Activated CD4-positive, alpha-beta T cell treated with anti-CD3 and anti-CD28 coated beads for 48 hours (primary cell): Measurements from ENCODE around the gene ACAA2.
"Not testable (repeated sequence)": the region's sequence is repeated elsewhere in the genome, so short reads cannot be mapped to it uniquely, and the experiment has no call there.

Experiments
- DNase-seq: peaks from one replicate; pipeline ENCODE4 v3.0.0-alpha.2; 2020

The ACAA2 gene

DNA sequence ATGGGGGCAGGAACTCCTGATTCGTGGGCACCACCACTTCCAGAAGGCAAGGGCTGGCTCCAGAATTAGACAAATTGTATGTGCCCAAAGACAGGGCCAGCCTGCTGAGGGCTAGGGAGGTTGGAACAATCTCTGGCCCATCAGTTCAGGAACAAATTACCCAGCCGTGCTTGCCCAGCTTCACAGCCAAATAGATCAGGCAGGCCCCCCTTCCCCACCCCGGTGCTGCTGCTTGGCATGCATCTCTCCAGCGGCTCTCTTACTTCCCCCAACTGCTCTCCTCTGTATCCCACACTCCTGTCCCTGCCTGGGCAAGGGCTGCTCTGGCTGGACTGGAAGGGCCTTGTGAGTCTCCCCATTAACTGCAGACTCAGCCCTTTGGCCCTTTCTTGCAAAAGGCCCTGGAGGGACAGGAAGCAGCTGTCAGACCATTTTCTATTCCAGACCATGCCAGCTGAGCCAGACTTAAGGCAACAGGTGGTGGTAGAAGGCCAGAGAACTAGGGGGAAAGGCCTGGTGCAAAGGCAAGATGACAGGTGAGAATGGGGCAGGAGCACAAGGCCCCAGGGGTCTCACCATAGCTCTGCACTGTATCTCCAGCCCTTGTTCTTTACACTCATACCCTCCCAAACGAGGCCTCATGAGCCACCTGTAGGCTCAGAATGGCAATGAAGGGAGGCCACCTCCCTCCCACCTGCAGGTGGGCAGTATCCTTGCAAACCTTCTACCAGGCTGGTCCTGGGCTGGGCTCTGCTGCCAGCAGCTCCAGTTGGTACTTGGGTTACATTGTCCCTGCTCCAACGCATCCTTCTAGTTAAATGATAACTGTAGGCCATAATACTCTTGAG is 30.7 kb upstream of the ACAA2 start:
- DNase-seq: no peak

DNA sequence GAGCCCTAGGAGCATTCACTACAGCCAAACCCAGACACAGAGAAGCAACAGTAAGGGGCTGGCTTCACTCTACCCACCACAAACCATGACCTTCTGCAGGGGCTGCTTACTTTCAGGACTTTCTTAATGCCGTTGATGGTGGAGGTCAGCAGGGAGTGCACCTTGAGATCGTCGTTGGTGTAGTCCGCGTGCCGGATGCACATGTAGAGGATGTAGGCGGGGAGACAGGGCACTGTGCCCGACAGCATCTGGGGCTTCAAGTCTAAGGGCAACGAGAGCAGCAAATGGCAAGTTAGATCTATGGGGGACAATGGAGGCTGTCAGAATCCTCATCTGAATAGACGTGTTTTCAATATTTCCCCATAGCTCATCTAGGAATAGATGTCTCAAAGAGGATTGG is 29.8 kb upstream of the ACAA2 start:
- DNase-seq: no peak

DNA sequence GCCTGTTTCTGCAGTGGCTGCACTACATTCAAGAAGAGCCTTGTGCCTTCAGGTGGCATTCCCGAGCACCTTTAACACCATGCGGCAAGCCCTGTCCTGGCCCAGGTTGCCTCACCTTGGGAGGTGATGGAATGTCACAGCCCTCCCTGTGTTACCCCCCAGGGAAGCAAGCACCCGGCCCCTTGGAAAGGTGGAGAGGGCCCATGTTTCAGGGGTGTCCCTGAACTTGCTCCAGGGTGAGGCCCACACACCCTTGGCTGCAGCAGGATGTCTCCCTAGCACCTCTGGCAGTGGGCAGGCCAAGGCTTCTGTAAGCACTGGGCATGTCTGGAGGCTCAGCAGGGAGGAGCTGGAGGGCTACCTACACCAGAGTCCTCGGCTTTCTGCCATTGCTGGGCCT is 29.3 kb upstream of the ACAA2 start:
- no peak for DNase-seq

DNA sequence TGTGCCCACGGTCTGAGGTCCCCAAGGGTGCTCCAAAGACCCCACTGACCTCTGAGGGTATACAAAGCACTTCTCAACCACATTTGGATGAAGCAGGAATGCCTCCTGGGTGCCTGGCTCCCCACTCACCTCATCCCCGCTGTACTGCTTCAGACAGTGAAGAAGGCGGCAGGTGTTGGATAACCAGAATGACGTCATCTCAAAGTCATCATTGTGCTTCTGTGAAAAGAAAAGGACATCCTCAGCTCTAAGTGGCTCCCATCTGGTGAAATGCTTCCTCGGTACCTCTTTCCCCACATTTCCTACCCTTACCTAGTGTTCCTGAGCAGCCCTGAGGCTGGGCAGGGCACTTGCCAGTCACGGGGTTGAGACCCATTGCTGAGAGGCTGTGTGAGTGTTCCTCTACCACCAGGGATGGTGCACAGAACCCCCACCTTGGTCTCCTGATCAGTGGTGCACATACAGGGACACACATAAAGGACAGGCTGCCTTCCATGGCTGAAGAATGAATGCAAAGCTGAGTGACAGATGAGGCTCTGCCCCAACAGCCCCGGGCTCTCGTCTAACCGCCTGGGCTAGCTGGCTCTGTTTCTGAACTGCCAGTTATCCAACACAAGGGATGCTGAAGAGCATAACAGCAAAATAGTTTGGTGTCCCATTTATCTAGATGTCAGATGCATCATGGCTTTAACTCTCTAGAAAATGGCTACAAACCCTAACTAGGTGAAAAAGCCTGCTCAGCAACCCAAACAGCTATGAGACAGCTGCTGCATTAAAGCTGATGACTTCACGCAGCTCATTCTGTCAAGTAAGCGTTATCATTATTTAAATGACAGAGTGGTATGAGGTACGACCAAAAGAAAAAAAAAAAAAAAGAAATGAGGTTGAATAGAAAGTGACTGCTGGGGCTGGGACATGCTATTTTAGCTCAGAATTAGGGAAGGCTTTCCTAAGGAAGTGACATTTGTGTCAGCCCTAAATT is 28.2 kb upstream of the ACAA2 start:
- DNase-seq: no peak

DNA sequence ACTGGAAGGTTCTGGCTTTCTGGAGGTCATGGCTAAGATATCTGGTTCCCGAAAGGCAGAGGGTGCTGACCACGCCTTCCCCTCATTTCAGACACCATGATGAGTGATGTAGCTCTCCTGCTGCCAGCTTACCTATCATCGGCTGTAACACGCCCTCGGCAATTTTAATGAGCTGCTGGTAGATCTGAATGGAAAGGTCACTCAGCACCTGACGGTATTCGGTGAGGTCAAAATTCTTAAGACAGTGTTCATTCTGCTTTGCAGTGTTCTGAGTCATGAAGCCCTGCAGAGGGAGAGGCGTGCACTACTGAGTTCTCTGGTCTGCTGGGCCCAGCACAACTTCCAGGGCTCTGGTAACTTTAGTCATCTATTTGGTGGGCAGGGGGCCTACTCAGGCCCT is 25.7 kb upstream of the ACAA2 start:
- DNase-seq: no peak

DNA sequence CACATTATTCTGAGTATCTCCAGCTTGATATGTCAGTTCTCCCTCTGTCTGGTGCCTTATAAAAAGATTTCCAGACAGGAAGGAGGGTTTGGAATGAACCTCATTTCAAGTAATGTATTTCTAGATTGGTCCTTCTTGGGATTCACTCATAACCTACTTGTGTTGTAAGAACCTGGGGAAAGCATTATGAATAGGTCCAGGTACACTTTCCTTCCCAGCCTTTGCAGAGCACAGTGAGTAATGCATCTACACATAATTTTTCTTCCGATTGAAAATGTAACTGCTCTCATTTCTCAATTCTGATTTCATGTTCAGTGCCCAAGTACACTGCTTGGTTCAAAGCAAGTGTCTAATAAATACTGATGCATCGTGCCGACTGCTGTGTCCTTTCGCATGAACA is 25.0 kb upstream of the ACAA2 start:
- no peak for DNase-seq

DNA sequence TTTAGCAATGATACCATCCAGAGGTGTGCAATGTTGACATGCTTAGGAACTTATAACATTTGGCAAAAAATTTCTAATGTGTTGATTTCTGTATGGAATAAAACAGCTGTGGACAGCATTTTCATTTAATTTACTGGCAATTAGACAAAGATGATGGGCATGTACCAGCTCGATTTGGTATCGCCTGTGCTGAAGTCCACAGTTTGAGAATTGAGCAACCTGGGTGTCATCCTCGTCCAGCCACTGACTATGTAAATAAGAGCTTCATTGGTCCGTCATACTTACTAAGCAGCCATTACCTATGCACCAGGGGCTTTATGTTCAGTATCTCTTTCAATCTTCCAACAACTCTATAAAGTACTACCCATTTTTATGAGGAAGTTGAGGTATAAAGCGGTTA is 24.6 kb upstream of the ACAA2 start:
- DNase-seq: no peak

DNA sequence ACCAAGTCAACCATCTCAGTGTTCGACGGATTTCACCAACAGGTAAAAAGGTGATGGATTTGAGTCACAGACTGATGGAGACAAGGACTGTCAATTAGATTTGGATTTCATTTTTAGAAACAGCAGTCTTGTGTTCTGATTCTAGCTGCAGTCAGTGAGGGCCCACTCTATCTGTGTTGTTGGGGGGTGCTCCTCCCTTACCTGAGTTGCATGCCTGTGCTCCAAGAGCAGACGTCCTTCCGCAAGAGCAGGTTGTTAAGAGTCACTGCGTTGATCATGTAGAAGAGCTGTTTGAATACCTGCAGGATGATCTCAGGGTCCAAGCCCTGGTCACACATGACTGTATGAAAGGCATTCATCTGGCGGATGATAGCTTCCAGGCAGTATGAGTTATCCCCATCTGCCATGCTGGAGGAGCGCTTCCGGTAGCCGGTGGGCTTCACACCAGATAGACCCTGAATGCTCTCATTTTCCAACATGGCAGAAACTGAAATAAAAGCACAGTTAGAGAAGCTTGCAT is 24.0 kb upstream of the ACAA2 start:
- not testable (repeated sequence) for DNase-seq

DNA sequence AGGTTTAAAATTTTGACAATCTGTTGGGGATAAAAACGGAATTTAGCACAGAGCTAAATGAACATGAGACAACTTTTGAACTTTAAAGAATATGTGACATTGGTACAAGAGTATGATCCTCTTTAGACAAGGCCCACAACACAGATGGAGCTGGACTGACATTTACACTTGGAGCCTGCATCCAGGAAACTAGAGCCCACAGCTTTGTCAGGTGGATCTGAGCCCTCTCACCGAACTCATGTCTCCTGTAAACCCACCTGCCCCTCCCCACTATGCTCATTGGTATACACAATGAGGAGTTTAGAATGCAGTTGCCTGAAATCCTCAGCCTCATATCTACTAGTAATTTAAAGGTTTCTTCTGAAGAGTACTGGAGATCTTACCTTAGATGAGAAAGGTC is 22.1 kb upstream of the ACAA2 start:
- no peak for DNase-seq

DNA sequence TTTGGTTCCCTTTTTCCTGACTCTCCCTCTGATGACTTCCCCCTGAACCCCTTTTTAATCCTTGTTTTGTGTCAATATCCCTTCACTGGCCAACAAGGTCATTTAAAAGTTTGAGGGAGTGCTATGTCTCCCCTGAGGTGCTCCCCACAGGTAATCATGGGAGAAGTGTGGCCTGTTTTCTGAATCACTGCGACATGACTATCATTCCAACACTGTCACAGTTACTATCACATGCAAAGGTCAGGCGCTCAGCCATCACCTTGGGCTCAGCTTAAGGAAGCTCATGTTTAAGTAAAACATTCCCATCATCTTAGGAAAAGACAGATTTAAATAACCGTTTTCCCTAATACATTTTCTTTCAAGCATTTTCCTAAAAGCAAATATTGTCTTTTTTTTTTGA is 20.9 kb upstream of the ACAA2 start:
- DNase-seq: no peak

DNA sequence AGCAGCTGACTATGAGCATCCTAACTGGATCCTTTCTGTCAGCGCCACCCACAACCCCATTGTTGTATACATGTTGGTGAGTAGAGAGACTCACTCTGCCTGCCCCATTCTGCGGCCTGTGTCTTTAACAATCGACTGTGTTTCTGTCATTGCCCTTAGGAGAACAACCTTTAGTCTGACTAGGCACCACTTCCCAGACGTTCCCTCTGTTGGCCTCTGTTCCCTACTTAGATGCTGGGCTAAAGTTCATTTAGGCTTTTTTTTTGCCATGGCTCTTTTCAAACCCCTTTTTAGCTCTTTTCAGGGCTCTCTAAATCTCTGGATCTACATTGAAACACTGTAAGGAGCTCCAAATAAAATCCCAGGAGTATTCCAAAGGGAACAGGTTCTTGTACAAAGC is 20.5 kb upstream of the ACAA2 start:
- DNase-seq: no peak

DNA sequence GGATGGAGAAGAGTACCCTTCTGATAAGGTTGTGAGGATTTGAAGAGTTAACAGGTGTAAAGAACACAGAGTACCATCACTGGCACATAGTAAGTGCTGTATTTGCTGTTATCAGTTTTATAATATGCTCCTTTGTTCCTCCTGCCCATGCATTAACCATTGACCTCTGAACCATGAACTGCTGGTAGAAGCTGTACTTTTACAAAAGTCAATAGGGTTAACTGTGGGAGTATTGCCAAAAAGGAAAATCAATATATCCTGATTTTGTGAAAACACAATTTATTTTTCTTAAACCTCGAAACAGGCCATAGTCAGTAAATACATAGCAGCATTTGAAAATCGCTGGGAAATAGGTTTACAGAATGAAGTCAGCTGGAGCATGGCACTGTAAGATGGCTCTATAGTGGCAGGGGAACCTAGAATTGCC is 18.9 kb upstream of the ACAA2 start:
- DNase-seq: no peak

DNA sequence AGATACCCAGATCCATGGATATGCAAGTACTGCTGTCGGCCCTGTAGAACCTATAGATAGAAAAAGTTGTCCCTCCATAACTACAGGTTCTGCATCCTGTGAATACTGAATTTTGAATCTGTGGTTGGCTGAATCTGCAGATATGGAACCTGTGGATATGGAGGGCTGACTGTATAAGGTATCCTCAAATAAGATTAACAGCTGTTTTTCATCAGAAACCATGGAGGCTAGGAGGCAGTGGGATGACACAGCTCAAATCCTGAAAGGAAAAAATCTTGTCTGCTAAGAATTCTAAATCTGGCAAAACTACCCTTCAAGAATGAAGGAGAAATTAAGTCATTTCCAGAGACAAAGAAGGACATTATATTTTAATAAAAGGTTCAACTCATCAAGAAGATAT is 14.7 kb upstream of the ACAA2 start:
- DNase-seq: no peak

DNA sequence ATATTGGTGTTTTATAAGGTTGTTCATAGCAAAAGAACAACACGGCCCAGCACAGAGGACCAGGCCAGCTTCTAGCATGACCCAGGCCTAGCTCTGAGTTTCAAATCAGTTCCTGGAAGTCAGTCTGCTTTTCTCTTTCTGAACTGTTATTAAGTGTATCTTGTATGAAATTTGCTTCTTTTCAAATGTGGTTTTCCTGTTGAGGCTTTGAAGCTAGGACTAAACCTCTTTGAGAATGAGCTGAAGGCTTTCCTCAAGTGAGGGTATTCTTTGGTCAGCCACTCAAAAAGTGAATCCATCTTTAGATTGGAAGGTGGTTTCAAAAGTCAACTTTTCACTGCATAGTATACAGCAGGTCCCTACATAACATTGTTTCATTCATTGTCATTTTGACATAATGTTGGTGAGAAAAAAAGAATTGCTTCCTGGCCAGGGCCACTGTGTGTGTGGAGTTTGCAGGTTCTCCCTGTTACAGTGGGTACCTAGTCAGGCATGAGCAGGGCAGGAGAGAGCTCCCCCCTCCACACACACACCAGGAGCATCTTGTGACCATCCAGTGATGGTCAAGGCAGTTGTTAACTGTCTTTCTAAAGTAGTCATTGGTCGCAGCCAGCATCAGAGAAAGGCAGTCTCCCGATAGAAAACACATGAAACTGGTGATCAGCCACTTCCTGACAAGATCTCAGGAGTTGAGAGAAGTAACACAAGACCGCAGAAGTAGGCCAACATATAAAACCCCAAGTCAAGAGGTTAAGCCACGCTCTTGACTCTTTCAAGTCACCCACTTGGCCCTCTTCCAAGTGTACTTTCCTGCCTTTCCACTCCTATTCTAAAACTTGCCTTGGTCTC is 6.7 kb upstream of the ACAA2 start:
- peak; percentile 38 for DNase-seq

DNA sequence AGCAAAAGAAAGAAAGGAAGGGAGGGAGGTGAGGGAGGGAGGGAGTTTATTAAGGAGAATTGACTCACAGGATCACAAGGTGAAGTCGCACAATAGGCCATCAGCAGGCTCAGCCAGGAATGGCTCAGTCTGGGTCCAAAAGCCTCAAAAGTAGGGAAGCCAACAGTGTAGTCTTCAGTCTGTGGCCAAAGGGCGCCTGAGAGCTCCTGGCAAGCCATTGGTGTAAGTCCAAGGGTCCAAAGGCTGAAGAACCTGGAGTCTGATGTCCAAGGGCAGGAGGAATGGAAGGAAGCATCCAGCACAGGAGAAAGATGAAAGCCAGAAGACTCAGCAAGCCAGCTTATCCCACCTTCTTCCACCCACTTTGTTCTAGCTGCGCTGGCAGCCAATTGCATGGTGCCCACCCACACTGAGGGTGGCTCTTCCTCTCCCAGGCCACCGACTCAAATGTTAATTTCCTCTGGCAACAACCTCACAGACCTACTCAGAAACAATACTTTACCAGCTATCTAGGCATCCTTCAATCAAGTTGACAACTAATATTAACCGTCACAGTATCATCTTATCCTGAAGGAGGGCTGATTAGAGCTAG is 5.8 kb upstream of the ACAA2 start:
- DNase-seq: no peak

DNA sequence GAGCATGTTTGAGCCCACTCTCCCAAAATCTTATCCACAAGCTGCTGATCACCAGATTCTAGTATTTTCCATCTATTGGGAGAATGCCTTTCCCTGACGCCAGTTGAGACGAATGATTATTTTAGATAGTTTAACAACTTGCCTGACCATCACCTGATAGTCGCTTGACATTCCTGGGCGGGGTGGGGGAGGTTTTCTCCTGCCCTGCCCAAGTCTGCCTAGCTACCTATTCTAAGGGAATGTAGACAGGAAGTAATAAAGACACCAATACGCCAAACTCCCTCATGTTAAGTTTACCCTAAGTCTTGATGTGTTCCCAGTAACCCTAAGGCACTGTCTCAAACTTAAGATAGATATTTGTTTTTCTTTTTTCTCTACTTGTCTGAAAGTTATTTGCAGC is 4.6 kb upstream of the ACAA2 start:
- DNase-seq: no peak

DNA sequence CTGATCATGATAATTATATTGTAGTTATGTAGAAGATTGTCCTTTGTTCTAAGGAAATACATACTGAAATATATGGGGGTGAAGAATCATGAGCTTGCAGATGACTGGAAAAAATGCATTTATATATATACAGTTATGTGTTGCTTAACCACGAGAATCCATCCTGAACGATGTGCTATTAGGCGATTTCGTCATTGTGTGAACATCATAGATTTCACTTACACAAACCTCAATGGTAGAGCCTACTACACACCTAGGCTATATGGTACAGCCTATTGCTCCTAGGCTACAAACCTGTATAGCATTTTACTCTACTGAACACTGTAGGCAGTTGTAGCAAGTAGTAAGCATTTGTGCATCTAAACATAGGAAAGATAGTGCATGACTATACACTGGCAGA is 2.6 kb upstream of the ACAA2 start:
- DNase-seq: no peak

DNA sequence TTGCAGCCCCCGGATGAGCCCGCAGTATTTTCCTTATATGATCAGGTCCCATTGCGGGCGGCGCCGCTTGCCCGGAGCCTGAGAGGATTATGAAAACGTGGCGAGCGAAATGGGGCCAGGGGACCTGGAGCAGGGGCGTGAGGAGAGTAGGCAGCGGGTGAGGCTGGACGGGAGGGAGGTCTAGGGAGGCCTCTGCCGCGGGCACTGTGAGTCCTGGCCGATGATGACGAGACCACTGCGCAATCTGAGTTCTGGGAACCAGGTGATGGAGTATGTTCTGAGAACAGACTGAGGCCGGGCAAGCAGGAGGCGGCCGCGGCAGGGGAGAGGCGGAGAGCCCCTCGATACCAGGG is 790 bp upstream of the ACAA2 start:
- peak; percentile 66 for DNase-seq

DNA sequence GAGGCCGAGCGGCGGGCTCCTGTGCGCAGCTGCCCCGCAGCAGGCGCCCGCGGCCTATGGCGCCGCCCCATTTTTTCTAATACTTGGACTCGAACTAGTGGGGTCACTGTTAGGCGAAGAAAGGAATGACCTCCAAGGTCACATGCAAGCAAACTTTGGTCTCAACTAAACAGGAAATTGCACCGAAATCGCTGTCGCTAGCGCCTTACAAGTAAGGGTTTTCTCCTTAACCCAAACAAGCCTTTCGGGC is 339 bp downstream of the ACAA2 start:
- DNase-seq: no peak

DNA sequence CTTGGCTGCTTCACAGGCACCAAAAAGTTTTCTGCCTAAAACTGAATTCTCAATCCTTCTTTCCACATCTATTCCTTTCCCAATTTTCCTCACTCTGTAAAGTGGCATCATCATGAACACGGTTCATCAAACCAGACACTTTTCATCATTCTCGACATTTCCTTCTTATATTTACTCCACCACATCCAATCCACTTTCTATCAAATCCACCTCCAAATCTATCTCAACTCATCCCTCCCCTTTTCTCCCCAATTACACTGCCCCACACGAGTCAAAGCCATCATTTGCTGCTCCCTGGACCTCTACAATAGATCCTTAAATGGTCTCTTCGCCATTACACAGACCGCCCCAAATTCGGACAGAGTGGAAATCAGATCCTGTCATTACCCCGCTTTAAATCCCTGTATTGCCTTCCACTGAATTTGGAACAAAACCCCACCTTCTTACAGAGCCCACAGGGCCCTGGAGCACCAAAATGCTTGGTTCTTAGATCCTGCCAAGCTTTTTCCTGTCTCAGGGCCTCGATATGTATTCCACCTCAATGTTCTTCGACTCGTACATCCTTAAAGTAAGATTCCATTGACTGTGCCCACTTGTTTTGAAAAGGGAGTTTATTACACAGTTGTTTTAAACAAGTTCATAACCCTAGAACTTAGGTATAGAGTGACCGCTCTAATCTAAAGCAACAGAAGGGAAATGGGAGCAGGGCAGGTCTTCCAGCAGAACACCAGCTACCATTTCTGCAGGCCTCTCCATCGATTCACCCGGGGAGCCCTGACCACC is 856 bp downstream of the ACAA2 start:
- no peak for DNase-seq

DNA sequence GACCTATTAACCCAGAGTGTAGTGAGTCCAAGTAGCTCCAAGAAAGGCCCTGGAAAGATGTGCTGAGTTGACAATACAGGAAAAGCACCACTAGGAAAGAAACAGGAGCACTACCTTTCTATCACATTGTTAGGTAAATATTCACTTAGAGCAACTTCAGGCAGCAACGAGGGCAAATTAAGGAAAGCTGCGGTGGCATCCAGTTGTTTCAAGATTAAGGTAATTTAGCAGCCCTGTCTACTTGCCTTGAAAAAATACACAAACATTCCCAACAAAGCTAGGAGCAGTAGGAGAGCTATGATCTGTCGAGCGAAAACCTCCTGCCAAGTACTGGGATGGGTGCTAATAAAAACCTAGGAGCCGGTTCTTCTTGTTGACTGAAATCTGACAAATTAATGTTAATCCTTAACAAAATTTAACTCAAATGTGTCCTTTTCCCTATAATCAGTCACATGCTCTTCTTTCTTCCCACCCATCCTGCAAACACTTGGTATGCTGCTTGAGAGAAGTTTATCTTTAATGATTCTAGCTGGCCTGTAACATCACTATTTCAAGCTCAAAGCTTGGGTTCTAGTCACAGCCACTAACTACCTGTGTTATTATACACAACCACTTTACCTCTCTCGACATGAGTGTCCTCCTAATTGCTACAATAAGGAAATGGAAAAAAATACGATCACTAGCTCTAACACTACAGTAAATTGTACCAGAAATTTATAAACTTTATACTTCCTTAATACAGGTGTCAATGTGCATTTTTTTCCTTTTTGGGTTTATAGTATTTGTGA is 2.0 kb downstream of the ACAA2 start:
- no peak for DNase-seq
